Activated CD8-positive, alpha-beta memory T cell treated with anti-CD3 and anti-CD28 coated beads, Interleukin-2, amount 50 U/mL, for 48 hours (primary cell): Measurements from ENCODE around the gene TUB.

ENCODE experiments used
- DNase-seq: peaks from one replicate; pipeline ENCODE4 v3.0.0-alpha.2; 2020

Gene TUB

DNA sequence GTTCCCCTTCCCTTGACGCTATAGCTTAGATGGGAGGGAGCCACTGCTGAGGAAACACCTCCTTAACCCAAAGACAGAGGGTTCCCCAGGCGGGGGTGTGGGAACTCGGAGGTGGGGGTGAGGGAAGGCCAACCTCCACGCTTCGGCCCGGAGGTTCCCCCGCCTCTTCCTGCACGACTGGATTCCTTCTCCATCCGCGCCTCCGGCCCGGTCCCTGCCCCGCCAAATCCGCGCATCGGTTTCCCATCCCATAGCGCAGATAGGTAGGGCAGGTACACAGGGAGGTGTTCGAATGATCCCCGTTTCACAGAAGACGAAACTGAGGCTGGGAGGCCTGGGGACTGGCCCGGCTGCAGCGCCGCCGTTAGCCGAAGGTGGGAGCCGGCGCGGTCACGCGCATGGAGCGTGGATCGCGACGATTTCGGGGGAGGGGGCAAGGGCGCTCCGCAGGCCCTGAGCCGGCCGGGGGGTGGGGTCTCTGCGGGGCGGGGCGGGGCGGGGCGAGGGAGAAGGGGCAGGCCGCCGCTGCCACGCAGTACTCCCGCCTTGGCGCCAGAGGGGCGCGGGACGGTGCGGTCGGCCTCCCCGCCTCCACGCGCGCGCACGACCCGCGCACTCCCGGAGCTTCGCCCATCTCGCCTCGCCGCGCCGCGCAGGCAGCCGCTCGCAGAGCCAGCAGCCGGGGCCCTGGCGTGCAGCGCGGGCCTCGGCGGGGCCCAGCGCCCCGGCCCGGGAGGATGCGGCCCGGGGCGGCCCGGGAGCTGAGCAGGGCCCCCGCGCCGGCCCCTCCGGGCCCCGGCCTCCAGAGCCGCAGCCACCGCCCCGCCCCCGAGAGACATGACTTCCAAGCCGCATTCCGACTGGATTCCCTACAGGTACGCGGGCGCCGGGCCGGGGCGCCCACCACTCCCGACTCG, at the start of gene TUB:
Gene TUB (plus strand): TSS at position 538 of the 917 bp plus-strand sequence. CDS start 300 bp downstream, at position 838.
- no peak for DNase-seq

- peak; percentile 28 for DNase-seq
Measured at GRCh38 chr11:8031248-8032115, 49.5 kb upstream of the TUB start.

DNA sequence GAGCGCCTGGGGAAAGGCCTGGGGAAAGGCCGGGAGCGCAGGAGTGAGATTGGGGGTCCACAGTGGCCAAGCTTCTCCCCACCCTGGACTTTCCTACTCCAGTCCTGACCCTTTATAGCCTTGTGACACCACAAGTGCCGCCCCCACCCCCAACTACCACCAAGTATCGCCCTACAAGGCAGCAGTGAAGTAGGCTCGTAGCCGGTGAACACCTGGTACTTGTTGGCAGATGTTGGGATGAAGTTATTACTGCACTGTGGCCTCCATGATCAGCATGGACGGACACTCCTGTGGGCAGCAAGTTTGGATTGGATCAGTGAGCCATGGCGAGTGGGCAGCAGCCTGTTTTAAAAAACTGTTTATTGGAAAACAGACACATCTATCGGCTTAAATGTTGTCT, 48.9 kb upstream of the TUB start:
- no peak for DNase-seq

DNA sequence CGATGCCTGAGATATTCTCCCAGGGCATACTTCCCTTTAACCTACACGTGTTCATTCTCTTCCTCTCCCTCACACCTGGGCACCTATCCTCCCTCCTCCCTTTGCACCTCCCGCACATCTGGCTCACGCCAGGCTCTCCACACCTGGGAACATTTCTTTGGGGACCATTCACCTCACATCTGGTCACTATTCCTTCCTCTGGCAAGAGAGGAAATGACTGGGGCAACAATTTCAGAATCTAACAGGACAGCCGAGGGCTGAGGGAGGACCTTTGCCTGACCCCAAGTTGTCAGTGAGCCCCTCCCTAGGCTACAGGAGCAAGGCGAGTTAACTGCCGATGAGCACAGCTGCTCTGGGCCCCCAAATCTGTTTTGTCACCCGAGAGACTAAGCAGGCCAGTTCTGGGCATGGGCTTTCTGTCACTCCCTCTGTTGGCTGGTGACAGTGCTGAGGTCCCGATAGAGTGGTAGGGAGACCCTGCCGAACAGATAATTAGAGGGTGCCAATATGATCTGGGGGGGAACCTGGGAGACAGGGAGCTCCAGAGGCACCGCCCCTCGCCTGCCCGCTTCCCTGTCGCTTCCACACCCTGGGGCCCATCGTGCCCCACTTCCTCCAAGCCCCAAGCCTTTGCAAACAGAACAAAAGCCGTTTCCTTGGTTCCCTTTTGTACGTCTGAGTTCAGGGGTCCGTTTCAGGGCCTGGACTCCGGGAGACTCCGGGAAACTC, 48.3 kb upstream of the TUB start:
- DNase-seq = peak; percentile 42

DNA sequence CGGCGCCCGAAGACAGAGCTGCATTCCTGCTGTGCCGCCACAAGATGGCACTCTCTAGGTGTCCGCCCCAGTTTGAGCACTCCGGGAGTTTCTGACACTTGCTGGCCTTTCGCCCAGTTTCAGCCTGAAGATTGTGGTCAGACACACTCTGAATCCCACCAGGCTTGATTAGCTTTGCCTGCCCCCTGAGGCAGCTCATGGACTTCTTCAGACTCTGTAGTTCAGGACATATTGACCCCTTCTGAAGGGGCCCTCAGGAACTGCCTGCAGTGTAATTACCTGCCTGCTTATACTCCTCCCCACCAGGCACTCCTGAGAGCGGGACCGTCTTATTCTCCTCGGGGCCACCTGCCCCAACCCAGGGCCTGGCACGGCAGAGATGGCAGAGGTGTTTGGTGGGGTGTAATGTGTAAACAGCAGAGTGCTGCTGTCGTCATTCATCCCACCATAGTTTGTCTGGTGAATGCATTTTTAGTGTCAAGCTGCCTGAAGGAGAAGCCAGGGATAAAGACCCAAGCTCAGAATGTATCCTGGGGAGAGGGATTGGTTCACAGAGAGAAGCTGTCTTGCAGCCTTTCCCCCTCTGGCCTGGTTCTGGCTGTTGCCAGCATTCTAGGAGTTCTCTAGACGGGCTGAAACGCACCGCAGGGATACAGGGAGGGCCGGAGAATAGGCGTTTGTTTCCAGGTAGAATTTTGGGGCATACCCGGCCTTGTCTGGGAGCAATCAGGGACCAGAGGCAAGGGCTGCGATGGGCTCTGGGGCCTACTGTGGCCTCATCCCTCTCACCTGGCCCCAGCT, 47.5 kb upstream of the TUB start:
- DNase-seq = peak; percentile 80

- DNase-seq = no peak
Measured at GRCh38 chr11:8034106-8034585, 46.9 kb upstream of the TUB start.

DNA sequence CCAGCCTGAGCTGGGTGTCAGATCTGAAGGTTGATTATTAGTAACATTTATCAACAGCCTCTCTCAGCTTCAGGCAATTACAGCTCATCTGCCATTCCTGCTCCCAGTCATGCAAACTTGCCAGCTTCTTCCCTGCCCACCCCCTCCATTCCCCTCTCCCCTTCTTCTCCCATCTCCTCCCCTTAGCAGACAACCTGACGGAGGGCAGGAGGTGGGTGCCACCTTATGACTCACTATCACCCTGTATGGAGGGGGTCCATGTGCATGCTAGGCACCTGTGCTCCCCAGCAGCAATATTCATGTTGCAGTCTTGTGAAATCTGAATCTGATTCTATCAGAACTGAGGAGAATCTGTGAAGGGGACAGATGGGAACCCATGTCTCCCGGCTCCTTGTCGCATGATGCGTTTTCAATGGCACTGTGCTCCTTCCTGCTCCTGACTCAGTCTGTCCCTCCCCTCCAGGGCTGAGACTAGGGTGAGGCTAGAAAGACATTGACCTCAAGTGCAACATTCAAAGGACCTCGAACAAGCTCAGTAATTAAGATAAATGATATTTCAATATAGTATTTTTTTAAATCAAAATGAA, 46.3 kb upstream of the TUB start:
- no peak for DNase-seq

DNA sequence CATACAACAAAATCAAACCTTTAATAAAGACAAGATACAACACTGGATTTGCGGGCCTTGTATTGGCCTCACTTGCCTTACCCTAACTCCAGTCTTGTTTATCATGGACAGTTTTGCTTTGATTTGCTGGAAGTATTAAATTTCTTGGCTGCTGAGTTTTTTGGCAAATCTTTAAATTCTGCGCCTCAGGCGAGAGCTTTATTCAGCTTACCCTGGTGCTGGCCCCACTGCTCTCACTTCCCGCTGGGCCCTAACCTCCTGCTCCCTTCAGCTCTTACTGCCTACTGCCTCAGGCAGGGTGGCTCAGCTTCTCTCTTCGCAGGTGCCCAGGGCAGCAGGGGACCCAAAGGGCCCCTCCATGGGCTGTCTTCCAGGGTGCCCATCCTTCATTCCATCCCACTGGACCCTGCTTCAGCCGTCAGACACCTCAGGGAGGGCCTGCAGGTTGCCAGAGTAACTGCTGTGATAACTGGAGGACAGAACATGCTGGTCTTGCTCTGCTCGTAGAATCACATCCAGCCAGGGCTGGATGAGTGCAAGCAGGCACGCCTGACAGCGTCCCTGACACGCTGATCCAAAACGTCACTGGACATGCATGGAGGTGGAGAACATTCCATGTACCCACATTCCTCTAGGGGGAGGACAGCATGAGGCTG, 45.7 kb upstream of the TUB start:
- DNase-seq = no peak

DNA sequence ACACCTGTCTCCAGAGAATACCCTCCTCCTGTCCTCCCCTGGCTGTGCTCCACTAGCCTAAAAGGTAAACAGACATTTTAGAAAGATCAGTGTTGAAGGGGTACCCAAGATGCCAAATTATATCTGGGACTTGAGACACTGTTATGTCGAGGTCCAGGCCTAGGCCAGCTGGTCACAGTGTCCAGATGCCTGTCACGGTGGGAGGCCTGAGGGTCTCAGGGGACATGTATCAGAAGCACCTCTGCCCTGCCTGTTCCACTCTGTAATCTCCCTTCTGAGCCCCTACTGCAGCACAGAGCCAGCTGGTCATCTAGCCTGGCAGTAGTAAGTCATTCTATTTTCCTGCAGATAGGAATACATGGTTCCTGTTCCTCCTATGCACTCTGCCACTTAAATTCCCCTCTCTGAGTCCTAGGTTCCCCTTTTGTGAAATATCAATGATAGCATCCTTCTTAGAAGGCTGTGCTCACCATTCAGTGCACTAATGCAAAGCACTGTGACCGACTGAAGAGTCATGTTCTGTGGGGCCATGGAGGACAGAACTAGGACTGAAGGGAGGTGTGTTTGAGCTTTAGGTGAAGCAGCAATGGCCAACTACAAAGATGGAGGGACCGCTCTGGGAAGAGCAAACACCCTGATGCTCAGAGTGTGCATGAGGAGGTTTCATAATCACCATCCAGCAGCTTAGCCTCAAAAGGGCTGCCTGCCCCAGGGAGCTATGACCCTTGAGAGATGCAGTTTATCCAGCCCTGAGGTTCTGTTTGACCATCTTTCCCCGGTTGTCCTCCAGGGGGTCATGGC, 44.8 kb upstream of the TUB start:
- no peak for DNase-seq

- no peak for DNase-seq
Measured at GRCh38 chr11:8036986-8037385, 44.0 kb upstream of the TUB start.

DNA sequence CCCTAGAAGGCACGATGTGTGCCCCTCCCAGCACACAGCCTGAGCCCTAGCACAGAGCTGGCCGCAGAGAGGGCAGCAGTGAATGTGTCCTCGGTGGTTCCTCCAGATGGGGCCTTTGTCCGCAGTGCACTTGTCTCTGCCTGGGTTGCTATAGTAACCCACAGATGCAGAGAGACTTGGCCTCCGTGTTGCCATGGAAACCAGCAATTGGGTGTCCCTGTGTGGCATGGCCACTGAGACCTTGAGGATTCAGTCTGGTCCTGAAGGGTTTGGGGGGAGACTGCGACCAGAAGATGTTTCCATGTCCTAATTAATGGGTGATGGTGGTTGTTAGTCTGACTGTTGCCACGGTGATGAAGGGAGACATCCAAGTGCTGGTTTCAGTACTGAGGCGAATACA, 42.6 kb upstream of the TUB start:
- DNase-seq = no peak

GRCh38 chr11:8038811-8039529, 42.0 kb upstream of the TUB start:
- DNase-seq = no peak

- peak; percentile 39 for DNase-seq
Measured at GRCh38 chr11:8039530-8040260, 41.3 kb upstream of the TUB start.

DNA sequence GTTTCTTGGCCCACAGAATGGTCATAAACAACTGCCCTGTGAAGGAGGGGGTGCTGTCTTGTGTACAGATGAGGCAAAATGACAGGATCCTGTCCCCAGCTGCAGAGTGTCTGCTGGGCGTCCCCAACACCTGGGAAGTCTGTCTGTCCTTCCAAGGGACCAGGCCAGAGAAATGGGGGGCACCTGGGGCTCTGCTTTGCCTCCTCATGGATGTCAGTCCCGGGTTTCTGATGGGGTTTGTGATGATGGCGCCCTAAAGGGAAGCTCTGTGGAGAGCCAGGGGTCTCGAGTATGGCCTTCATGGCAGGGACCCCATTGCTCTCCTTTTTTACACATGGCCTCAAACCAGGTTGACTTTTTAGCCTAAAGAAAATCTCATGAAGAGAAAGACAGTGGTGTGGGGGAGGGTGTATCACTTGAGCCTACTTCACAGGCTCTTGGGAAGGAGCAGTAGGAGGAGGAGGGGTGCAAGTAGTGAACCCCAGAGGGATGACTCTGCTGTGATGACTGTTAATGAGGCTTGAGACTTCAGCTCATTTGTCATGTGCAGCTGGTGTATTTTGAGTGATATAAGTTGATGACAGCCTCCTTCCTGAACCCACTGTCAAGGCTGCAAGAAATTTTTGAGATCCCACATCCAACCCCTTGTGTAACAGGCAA, 40.6 kb upstream of the TUB start:
- no peak for DNase-seq

DNA sequence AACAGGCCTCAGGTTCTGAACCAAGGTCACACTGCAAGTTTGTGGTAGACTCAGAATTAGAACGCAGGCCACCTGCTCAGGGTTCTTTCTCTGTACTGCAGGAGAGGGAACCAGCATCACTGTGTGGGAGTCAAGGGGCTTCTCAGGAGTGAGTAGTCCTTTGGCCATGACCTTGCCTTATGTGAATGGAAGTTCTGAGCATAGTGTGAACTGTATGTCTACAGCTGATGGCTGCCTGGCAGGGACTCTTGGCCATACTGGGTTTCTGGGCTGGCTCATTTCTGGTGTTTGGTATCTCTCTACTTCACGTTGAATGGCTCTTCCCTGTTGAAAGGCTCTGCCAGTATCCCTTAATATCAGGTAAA, 40.1 kb upstream of the TUB start:
- no peak for DNase-seq

DNA sequence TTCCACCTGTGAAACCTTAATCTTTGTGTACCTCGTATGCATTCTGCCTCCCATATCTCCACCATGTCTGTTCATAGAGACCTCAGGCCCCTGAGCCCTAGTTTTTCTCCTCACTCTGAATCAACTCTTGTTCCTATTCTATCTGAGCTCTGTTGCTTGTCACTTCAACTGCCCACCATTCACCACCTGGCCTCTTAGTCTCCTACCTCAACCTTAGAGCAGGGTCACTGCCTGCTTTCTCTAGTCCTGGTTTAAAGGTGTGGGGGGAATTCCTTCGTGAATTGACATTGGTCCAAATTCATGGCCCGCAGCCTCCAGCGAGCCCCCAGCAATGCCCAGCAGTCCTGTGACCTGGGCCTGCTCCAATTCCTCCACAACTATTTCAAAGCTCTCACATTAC, 39.4 kb upstream of the TUB start:
- DNase-seq = no peak

- no peak for DNase-seq
Measured at GRCh38 chr11:8043756-8044155, 37.3 kb upstream of the TUB start.

GRCh38 chr11:8045839-8046238, 35.2 kb upstream of the TUB start:
- DNase-seq = no peak
